ENCODE data around the gene EPAS1.

The EPAS1 gene

GRCh38 chr2:46410273-46411244 is 113.4 kb downstream of the EPAS1 start:
- no peak for DNase-seq (ENCODE audit: low read depth)

DNA sequence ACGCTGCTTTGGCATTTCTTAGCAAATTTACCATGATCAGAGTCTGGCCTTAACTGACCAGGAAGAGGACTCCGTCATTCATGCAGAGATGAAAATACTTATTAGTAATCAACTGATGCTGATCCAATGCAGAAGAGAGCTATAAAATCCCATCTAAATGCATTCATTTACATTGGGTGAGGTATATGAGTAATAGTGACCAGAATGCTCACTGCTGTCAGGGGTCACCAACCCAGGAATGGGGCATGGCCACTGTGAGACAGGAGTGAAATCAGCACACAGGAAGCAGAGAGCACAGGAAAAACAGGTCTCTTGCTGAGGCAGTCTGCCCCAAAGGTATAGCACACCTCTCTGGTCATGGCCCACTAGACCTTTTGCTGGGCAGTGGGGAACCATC is 114.0 kb downstream of the EPAS1 start:
- DNase-seq (ENCODE audit: low read depth): no peak

GRCh38 chr2:46411985-46412384 is 114.8 kb downstream of the EPAS1 start:
- no peak for DNase-seq (ENCODE audit: low read depth)

DNA sequence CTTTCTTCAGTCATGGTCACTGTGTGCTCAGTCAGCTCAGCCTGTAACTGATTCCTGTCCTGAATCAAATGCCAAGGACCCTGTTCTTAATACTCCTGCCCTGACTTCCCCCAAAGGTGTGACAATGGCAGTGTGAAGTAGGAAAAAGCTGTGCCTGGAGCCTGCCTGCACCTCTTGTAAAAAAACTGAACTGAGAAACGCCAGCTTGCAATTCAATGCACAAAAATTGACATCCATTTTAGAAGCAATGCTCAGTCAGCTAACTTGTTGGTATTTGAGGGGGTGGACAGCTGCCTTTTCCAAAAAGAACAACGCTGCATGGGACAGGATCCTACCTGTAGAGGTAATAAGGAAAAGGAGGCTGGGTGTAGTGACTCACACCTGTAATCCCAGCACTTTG is 115.9 kb downstream of the EPAS1 start:
- no peak for DNase-seq (ENCODE audit: low read depth)

GRCh38 chr2:46413631-46414030 is 116.4 kb downstream of the EPAS1 start:
- DNase-seq (ENCODE audit: low read depth): no peak

- no peak for DNase-seq (ENCODE audit: low read depth)
Observed at GRCh38 chr2:46414701-46415100, 117.5 kb downstream of the EPAS1 start.

DNA sequence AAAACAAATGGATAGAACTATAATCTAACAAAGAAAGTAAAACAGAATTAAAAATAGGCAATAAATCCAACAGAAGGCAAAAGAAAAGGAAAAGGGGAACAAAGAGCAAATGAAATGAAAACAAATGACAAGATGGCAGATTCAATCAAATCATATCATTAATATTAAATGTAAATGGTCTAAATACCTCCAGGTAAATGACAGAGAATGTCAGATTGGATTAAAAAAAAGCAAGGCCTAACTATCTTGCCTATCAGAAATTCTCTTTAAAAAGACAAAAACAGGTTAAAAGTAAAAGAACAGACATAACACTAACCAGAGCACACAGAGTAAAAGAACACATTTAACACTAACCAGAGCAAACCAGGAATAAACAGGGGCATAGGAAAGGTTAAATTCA is 119.1 kb downstream of the EPAS1 start:
- DNase-seq (ENCODE audit: low read depth): no peak

GRCh38 chr2:46416739-46417403 is 119.7 kb downstream of the EPAS1 start:
- no peak for DNase-seq (ENCODE audit: low read depth)

- no peak for DNase-seq (ENCODE audit: low read depth)
Observed at GRCh38 chr2:46420945-46421344, 123.7 kb downstream of the EPAS1 start.

DNA sequence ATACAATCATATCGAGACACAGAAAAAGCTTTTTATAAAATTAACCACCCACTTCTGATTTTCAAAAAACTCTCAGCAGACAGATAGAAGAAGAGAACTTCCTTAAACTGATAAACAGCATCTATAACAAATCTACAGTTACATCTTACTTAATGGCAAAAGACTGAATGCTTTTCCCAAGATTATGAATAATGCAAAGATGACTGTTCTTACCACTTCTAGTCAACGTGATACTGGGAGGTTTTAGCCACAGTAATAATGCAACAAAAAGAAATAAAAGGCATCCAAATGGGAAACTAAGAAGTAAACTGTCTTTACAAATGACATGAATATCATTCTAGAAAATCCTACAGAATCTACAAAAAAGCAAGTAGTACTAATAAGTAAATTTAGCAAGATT is 124.2 kb downstream of the EPAS1 start:
- DNase-seq (ENCODE audit: low read depth): no peak

DNA sequence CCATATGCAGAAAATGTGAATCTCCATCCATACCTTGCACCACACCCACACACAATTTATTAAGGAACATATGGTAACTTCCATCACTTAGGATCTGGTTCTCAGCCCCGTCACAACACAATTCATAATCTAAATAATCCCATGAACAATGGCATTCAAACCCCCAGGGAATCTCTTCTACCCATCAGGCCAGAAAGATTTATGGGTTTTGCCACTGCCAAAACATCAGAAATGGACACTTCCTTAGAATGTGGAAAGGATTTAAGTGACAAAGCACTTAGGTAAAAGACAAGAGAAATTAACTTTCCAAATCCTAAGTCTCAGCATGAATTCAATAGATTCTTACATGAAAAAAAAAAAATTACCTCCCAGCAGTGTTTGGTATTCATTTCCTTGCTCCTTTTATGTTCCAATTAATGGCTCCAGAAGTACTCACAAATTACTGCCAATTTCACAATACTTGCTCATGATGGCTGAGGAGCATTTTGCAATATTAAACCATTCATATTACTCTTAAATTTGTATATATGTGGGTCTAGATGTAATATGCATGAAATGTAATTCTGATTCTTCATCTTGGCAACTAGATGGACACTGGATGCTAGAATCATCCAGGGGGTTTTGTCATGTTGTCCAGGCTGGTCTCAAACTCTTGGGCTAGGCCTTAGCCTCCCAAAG is 125.6 kb downstream of the EPAS1 start:
- no peak for DNase-seq (ENCODE audit: low read depth)

- no peak for DNase-seq (ENCODE audit: low read depth)
Observed at GRCh38 chr2:46424937-46425336, 127.7 kb downstream of the EPAS1 start.

- DNase-seq (ENCODE audit: low read depth): no peak
Observed at GRCh38 chr2:46428911-46429436, 131.8 kb downstream of the EPAS1 start.

DNA sequence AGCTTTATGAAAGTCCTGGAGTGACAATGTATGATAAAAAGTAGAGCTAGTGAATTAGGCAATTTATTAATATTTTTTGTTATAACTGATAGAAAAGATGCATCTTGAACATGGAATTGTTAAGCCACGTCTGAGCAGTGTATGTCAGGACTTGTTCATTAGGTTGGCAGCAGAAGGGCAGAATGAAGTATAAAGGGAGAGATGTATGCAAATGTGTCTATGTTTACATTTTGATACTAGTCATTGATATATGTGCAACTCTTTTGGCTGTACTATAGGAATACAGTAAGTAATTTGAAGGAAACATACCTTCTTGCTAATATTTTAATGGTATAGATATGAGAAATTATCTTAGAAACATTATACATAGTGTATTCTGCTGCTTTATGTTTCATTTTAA is 133.2 kb downstream of the EPAS1 start:
- no peak for DNase-seq (ENCODE audit: low read depth)

GRCh38 chr2:46430992-46431391 is 133.8 kb downstream of the EPAS1 start:
- DNase-seq (ENCODE audit: low read depth): no peak

DNA sequence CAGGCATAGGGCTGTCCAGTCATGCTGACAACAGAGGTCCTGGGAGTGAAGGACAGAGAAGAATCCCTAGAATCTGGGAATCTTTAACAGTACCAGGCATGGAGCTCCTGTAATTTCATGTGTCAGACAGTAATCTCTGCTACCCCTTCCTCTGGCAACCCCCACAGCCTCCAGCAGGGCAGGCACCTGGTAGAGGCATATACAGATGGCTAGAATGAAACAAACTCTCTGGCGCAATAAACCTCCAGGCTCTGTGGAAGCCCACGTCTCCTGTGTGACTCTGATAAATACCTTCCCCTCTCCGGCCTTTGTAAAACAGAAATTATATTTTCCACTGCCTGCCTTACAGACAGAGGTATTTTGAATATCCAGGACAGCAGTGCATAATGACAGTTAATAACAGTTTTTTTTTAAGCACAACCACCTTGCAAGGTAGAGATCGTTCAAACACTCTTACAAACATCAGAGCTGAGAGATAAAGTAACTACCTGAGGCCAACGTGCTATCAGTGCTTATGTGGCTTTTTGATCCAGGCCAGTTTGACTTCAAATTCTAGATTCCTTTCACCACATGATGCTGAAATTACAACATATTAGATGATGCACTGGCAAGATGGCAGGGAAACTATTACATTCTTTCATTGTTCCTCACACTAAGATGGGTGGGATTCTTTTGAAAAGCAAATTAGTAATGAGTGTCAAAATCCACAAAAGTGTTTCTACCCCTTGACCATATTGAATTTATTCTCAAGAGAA is 134.5 kb downstream of the EPAS1 start:
- DNase-seq (ENCODE audit: low read depth): no peak

GRCh38 chr2:46434851-46435273 is 137.7 kb downstream of the EPAS1 start:
- DNase-seq (ENCODE audit: low read depth): no peak

- no peak for DNase-seq (ENCODE audit: low read depth)
Observed at GRCh38 chr2:46435353-46435752, 138.1 kb downstream of the EPAS1 start.

DNA sequence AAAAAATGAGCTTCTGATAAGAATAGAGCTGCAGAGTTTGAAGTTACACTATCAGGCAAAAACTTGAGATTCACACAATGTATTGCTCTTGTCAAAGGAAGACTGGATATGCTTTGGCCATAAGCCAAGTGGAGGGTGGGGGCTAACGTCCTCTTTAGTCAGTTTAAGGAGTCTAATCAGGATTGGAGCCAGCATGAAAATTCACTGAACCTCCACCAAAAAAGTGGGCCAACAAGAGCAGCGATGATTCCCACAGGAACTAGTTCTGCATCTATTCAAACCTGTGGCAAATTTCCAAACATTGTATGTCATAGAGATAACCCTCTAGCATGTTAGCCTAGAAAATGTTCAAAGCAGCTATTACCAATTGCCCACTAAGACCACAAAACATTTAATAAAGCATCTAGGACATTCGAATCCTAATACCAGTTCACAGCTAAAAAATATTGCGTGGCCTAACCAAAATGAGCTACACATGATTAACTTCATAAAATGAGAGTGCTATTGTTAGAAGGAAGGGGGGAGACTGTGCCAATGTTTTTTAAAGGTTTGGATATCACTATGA is 138.7 kb downstream of the EPAS1 start:
- DNase-seq (ENCODE audit: low read depth): no peak
